LoVo (cell line): ENCODE measurements around the gene CBR4.
"Not testable (repeated sequence)": the region's sequence is repeated elsewhere in the genome, so short reads cannot be mapped to it uniquely, and the experiment has no call there.

Experiments
- DNase-seq: peaks from one replicate; pipeline ENCODE4 v3.0.0-alpha.2; 2016; ENCODE audit warnings: low spot score

Gene CBR4

DNA sequence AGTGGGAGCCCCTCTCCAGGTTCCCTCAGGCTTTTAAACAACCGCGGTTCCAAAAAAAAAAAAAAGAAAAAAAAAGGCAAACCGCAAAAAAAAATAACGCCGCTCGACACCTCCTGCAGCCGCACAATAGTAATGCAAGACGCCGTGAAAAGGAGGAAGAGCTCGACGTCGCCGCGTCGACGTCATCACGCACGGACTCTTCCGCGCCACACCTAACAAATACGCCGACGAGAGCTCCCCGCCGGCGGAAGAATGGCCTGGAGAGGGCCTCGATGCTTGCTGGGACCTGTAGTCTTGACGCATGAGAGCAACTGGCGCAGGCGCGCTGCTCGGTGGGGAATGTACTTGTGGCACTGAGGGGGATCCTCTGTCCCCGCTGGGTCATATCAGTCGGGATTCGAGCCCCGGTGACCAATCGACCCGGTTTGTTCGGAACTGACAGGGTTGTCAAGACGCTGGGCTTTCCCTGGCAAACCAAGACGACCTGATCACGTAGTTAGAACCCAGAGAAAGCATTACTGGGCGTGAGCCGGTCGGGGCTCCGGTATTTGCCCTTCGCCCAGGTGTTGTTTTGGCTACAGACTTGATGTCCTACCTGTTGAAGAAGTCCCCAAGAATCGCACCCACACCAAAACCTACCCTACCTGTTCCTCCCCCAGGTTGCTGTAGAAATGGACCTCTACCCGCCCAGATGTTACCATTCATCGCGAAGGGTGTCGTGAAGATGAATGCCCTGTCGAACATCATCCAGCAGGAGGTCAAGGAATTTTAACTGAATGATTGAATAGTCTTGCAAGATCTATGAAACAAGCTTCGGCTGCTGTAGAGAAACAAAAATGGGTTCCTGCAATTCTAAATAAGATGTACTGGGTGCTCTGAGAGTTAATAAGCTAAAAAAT lies at the start of gene CBR4:
Gene CBR4 (minus strand): TSS at position 131 of the 899 bp plus-strand sequence. CDS start 166 bp downstream, outside the sequence.
- peak; percentile 97 for DNase-seq

- no peak for DNase-seq
Observed at GRCh38 chr4:169059306-169060211, 49.5 kb upstream of the CBR4 start.

- DNase-seq = no peak
Observed at GRCh38 chr4:169058312-169058711, 48.3 kb upstream of the CBR4 start.

GRCh38 chr4:169054879-169055278 lies 44.8 kb upstream of the CBR4 start:
- DNase-seq = no peak

GRCh38 chr4:169052594-169052945 lies 42.5 kb upstream of the CBR4 start:
- DNase-seq = no peak

- DNase-seq = no peak
Observed at GRCh38 chr4:169051761-169052593, 41.9 kb upstream of the CBR4 start.

DNA sequence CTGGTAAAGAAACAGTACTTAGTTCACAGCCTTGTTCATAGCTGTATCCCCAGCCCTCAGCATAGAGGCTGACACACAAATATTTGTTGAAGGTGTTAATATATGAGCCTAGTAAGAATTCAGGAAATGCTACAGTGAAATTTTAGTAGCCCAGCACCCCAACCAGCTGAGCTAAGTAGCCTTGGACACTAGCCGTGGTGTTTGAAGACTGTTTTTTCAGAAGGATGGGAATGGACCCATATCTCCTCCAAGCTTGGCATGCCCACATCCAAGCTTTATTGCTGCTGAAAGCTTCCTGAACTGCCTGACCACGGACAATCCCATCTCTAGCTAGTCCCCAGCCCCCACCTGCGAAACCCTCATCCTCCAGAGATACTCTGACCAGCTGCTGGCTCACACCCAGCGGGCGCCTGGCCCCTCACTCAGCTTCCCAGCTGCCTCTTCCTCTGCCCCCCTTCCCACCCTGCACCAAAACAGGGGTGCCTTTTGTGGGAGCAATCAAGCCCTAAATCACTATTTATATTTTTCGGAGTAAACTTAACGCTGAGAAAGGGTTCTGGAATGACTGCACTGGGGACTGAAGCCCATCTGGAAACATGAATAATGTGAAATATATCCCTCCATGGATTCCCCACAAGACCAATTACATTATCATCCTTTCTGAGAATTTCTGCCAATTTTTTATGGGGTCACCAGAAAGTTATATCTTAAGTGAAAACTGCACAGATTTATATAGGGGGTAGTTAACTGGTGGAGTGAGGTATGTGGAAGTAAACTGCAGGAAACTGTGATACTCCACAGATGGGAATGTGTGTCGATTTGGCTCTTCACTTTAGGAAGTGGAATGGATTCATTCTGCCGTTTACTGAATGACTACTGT lies 41.1 kb upstream of the CBR4 start:
- DNase-seq = no peak

- DNase-seq = no peak
Observed at GRCh38 chr4:169050284-169050683, 40.2 kb upstream of the CBR4 start.

GRCh38 chr4:169048868-169049414 lies 38.9 kb upstream of the CBR4 start:
- DNase-seq = no peak

GRCh38 chr4:169047956-169048355 lies 37.9 kb upstream of the CBR4 start:
- no peak for DNase-seq

- no peak for DNase-seq
Observed at GRCh38 chr4:169045862-169046584, 36.0 kb upstream of the CBR4 start.

DNA sequence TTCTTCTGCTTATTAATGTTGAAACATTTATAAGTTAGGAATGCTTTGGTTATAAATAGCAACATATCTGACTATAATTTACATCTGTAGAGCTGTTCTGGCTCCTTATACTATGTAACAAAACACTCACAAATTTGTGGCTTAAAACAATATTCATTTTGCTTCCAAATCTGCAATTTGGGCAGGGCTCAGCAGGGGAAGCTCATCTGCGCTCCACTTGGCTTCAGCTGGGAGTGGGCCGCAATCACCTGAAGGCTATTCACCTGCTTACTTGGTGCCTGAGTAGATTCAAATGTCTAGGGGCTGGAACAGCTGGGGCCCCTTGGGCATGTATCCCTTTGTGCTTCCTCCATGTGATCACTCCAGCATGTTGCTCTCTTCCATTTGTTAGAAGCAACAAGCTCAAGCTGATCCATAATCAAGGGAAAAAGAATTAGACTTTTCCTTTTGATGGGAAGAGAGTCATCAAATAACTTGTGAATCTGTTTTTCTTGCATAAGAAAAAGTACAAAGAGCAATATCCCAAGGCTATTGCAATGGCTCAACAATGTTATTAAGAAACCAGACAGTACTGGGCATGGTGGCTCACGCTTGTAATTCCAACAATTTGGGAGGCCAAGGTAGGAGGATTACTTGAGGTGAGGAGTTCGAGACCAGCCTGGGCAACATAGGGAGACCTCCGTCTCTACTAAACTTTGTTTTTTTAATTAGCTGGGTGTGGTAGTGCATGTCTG lies 34.8 kb upstream of the CBR4 start:
- no peak for DNase-seq

GRCh38 chr4:169042608-169043007 lies 32.6 kb upstream of the CBR4 start:
- no peak for DNase-seq

DNA sequence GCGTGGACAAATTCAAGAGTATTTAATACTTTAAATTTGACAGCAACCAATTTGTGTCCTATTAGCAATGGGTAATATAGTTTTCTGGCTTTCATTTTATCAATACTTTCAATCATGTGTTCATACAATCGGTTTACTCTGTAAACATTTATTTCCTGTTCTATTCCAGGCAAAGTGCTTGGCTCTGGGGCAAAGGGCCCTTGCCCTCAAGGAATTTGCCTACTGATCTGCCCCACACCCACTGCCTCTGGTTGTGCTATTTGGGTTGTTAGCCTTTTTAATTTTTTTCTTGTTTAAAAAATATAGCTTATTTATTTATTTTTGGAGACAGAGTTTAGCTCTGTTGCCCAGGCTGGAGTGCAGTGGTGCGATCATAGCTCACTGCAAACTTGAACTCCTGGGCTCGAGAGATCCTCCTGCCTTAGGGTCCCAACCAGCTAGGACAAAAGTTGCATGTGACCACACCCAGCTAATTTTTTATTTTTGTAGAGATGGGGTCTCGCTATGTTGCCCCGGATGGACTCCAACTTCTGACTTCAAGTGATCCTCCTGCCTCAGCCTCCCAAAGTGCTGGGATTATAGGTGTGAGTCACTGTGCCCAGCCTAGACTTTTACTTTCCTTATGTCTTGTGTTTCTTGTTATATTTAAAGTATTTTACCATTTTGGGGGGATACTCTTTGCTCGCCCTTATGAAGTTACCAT lies 30.7 kb upstream of the CBR4 start:
- no peak for DNase-seq

DNA sequence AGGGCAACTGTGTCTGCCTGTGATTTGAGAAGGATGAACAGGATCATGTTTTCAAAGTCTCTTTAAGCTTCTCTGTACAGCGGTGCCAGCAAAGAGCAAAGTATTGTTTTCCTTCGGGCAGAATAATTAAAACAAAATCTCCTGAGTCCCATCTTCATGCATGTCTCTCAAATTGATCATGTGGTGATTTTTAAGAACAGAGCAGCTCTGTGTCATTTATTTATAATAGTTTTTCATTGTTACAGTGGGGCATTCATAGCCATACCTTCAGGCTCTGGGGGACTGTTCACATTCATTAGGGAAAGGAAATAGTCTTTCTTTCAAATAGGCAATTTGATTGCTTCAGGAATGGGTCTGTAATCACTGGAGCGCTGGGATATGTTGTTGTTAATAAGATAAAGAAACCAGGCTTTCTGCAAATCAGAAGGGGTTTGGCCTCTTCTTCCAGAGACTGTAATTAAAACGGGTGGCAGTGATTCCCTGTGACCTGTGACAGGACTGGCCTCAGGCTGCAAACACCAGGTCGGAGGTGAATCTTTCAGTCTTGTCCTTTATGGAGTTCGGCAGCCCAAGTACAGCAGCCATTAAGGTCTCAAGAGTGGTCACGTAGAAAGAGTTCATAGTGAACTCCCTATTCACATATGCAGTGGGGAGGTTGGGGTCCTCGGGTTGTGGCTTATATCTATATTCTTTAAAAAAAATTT lies 29.3 kb upstream of the CBR4 start:
- no peak for DNase-seq

- no peak for DNase-seq
Observed at GRCh38 chr4:169037506-169037905, 27.5 kb upstream of the CBR4 start.

- not testable (repeated sequence) for DNase-seq
Observed at GRCh38 chr4:169035871-169036620, 26.0 kb upstream of the CBR4 start.
